HEK293 (cell line): ENCODE results near the gene CD2AP.
A peak's percentile ranks its signal among the peaks of the same experiment; 100 is the strongest.

Experiments used
- KLF10 ChIP-seq: fragments of 450-650 bp; IDR thresholded peaks from 2 replicates; pipeline ENCODE4 v1.5.1; 2018; ENCODE audit warnings: missing biosample characterization, mild to moderate bottlenecking, missing genetic modification characterization
- KLF16 ChIP-seq: fragments of 450-650 bp; formaldehyde crosslinking; IDR thresholded peaks from 2 replicates; pipeline ENCODE4 v1.5.1; 2017; ENCODE audit warnings: missing biosample characterization, missing genetic modification characterization
- REPIN1 ChIP-seq: fragments of 450-650 bp; formaldehyde crosslinking; IDR thresholded peaks from 2 replicates; pipeline ENCODE4 v1.5.1; 2017; ENCODE audit warnings: missing biosample characterization, missing genetic modification characterization, low read depth
- SCRT1 ChIP-seq: fragments of 450-650 bp; formaldehyde crosslinking; IDR thresholded peaks from 2 replicates; pipeline ENCODE4 v1.5.1; 2016; ENCODE audit warnings: missing biosample characterization, missing genetic modification characterization, borderline replicate concordance
- ZFP69B ChIP-seq: fragments of 450-650 bp; formaldehyde crosslinking; IDR thresholded peaks from 2 replicates; pipeline ENCODE4 v1.5.1; 2016; ENCODE audit warnings: missing biosample characterization, missing genetic modification characterization
- ZIC2 ChIP-seq: fragments of 450-650 bp; formaldehyde crosslinking; IDR thresholded peaks from 2 replicates; pipeline ENCODE4 v1.5.1; 2016; ENCODE audit warnings: missing biosample characterization, missing genetic modification characterization
- ZNF140 ChIP-seq: fragments of 450-650 bp; formaldehyde crosslinking; IDR thresholded peaks from 2 replicates; pipeline ENCODE4 v1.5.1; 2016; ENCODE audit warnings: missing biosample characterization, missing genetic modification characterization
- ZNF155 ChIP-seq: fragments of 450-650 bp; formaldehyde crosslinking; IDR thresholded peaks from 2 replicates; pipeline ENCODE4 v1.5.1; 2016; ENCODE audit warnings: missing biosample characterization, missing genetic modification characterization
- ZNF37A ChIP-seq: fragments of 450-650 bp; IDR thresholded peaks from 2 replicates; pipeline ENCODE4 v1.5.1; 2018; ENCODE audit warnings: missing biosample characterization, missing genetic modification characterization
- ZNF394 ChIP-seq: fragments of 450-650 bp; formaldehyde crosslinking; IDR thresholded peaks from 2 replicates; pipeline ENCODE4 v1.5.1; 2016; ENCODE audit warnings: missing biosample characterization, missing genetic modification characterization, mild to moderate bottlenecking, moderate library complexity, borderline replicate concordance
- ZNF416 ChIP-seq: fragments of 450-650 bp; formaldehyde crosslinking; IDR thresholded peaks from 2 replicates; pipeline ENCODE4 v1.5.1; 2016; ENCODE audit warnings: missing biosample characterization, missing genetic modification characterization
- ZNF596 ChIP-seq: fragments of 450-650 bp; IDR thresholded peaks from 2 replicates; pipeline ENCODE4 v1.5.0; 2018; ENCODE audit warnings: missing biosample characterization, mild to moderate bottlenecking, missing genetic modification characterization, moderate library complexity
- ZNF76 ChIP-seq: fragments of 450-650 bp; formaldehyde crosslinking; IDR thresholded peaks from 2 replicates; pipeline ENCODE4; 2016; ENCODE audit warnings: low read depth, missing biosample characterization, missing genetic modification characterization, borderline replicate concordance
- TF ChIP-seq, protein P1 (sequence below): fragments of 450-650 bp; formaldehyde crosslinking; IDR thresholded peaks from 2 replicates; pipeline ENCODE4 v1.5.0; 2017; ENCODE audit warnings: missing biosample characterization, missing genetic modification characterization, borderline replicate concordance
- TF ChIP-seq, protein P2 (sequence below): fragments of 450-650 bp; formaldehyde crosslinking; IDR thresholded peaks from 2 replicates; pipeline ENCODE4 v1.5.1; 2016; ENCODE audit warnings: missing biosample characterization, missing genetic modification characterization
- TF ChIP-seq, protein P3 (sequence below): fragments of 450-650 bp; formaldehyde crosslinking; IDR thresholded peaks from 2 replicates; pipeline ENCODE4 v1.5.1; 2017; ENCODE audit warnings: missing biosample characterization, missing genetic modification characterization
- TF ChIP-seq, protein P4 (sequence below): fragments of 450-650 bp; formaldehyde crosslinking; IDR thresholded peaks from 2 replicates; pipeline ENCODE4 v1.5.1; 2016; ENCODE audit warnings: missing biosample characterization, missing genetic modification characterization
- TF ChIP-seq, protein P5 (sequence below): fragments of 450-650 bp; formaldehyde crosslinking; IDR thresholded peaks from 2 replicates; pipeline ENCODE4 v1.5.1; 2016; ENCODE audit warnings: missing biosample characterization, missing genetic modification characterization, borderline replicate concordance
- TF ChIP-seq, protein P6 (sequence below): fragments of 450-650 bp; formaldehyde crosslinking; IDR thresholded peaks from 2 replicates; pipeline ENCODE4 v1.5.1; 2016; ENCODE audit warnings: missing biosample characterization, missing genetic modification characterization
- TF ChIP-seq, protein P7 (sequence below): fragments of 450-650 bp; formaldehyde crosslinking; IDR thresholded peaks from 2 replicates; pipeline ENCODE4 v1.5.1; 2016; ENCODE audit warnings: missing biosample characterization, missing genetic modification characterization

CD2AP gene

DNA sequence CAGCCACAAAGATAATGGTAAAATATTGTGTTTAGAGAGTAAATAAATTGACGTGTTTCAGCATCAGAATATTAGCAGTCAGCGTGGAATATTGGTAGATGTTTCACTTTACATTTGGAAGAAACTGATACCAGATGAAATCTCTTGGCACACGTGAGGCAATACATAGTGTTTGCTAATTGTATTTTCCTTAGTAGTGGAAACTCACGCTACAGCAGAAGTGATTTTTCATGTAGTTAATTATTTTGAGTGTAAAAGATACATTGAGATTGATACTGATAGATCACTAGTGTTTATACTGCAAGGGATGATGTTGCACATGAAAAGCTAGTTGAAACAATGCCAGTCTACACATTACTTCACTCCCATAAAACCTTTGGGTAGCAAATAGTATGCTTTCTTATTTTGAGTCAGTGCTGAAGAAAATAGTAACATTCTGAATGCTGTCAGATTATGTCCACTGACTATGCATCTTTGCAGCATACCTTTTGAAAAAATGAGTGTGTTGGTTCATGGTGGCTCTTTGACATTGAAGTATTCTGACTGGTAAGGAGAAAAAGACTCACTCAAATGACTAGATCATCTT is 59.3 kb downstream of the CD2AP start (continued):
- TF ChIP-seq, protein P1, sequence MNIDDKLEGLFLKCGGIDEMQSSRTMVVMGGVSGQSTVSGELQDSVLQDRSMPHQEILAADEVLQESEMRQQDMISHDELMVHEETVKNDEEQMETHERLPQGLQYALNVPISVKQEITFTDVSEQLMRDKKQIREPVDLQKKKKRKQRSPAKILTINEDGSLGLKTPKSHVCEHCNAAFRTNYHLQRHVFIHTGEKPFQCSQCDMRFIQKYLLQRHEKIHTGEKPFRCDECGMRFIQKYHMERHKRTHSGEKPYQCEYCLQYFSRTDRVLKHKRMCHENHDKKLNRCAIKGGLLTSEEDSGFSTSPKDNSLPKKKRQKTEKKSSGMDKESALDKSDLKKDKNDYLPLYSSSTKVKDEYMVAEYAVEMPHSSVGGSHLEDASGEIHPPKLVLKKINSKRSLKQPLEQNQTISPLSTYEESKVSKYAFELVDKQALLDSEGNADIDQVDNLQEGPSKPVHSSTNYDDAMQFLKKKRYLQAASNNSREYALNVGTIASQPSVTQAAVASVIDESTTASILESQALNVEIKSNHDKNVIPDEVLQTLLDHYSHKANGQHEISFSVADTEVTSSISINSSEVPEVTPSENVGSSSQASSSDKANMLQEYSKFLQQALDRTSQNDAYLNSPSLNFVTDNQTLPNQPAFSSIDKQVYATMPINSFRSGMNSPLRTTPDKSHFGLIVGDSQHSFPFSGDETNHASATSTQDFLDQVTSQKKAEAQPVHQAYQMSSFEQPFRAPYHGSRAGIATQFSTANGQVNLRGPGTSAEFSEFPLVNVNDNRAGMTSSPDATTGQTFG (tag by site-specific recombination): no peak
- TF ChIP-seq, protein P2, sequence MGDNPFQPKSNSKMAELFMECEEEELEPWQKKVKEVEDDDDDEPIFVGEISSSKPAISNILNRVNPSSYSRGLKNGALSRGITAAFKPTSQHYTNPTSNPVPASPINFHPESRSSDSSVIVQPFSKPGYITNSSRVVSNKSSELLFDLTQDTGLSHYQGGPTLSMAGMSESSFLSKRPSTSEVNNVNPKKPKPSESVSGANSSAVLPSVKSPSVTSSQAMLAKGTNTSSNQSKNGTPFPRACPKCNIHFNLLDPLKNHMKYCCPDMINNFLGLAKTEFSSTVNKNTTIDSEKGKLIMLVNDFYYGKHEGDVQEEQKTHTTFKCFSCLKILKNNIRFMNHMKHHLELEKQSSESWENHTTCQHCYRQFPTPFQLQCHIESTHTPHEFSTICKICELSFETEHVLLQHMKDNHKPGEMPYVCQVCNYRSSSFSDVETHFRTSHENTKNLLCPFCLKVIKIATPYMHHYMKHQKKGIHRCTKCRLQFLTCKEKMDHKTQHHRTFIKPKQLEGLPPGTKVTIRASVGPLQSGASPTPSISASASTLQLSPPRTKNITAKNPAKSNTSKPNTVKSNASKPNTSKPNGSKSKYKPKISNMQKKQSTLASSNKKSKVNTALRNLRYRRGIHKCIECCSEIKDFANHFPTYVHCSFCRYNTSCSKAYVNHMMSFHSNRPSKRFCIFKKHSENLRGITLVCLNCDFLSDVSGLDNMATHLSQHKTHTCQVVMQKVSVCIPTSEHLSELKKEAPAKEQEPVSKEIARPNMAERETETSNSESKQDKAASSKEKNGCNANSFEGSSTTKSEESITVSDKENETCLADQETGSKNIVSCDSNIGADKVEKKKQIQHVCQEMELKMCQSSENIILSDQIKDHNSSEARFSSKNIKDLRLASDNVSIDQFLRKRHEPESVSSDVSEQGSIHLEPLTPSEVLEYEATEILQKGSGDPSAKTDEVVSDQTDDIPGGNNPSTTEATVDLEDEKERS: no peak
- TF ChIP-seq ZFP69B (tag by site-specific recombination): no peak
- TF ChIP-seq SCRT1 (tag by site-specific recombination): peak; percentile 78; the same call in 1 of the 2 replicates
- TF ChIP-seq ZIC2: no peak
- no peak; the same call in 1 of the 2 replicates for TF ChIP-seq REPIN1 (tag by site-specific recombination)
- no peak for TF ChIP-seq KLF16
- peak; percentile 70 for TF ChIP-seq KLF10
- no peak for TF ChIP-seq ZNF596 (tag by site-specific recombination)
- TF ChIP-seq, protein P3, sequence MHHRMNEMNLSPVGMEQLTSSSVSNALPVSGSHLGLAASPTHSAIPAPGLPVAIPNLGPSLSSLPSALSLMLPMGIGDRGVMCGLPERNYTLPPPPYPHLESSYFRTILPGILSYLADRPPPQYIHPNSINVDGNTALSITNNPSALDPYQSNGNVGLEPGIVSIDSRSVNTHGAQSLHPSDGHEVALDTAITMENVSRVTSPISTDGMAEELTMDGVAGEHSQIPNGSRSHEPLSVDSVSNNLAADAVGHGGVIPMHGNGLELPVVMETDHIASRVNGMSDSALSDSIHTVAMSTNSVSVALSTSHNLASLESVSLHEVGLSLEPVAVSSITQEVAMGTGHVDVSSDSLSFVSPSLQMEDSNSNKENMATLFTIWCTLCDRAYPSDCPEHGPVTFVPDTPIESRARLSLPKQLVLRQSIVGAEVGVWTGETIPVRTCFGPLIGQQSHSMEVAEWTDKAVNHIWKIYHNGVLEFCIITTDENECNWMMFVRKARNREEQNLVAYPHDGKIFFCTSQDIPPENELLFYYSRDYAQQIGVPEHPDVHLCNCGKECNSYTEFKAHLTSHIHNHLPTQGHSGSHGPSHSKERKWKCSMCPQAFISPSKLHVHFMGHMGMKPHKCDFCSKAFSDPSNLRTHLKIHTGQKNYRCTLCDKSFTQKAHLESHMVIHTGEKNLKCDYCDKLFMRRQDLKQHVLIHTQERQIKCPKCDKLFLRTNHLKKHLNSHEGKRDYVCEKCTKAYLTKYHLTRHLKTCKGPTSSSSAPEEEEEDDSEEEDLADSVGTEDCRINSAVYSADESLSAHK (tag by site-specific recombination): peak; percentile 70
- no peak for TF ChIP-seq ZNF416
- TF ChIP-seq ZNF37A: no peak
- TF ChIP-seq ZNF76 (tag by site-specific recombination): no peak
- TF ChIP-seq, protein P4, sequence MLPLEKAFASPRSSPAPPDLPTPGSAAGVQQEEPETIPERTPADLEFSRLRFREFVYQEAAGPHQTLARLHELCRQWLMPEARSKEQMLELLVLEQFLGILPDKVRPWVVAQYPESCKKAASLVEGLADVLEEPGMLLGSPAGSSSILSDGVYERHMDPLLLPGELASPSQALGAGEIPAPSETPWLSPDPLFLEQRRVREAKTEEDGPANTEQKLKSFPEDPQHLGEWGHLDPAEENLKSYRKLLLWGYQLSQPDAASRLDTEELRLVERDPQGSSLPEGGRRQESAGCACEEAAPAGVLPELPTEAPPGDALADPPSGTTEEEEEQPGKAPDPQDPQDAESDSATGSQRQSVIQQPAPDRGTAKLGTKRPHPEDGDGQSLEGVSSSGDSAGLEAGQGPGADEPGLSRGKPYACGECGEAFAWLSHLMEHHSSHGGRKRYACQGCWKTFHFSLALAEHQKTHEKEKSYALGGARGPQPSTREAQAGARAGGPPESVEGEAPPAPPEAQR (tag by site-specific recombination): no peak
- no peak for TF ChIP-seq ZNF394 (tag by site-specific recombination)
- TF ChIP-seq, protein P5, sequence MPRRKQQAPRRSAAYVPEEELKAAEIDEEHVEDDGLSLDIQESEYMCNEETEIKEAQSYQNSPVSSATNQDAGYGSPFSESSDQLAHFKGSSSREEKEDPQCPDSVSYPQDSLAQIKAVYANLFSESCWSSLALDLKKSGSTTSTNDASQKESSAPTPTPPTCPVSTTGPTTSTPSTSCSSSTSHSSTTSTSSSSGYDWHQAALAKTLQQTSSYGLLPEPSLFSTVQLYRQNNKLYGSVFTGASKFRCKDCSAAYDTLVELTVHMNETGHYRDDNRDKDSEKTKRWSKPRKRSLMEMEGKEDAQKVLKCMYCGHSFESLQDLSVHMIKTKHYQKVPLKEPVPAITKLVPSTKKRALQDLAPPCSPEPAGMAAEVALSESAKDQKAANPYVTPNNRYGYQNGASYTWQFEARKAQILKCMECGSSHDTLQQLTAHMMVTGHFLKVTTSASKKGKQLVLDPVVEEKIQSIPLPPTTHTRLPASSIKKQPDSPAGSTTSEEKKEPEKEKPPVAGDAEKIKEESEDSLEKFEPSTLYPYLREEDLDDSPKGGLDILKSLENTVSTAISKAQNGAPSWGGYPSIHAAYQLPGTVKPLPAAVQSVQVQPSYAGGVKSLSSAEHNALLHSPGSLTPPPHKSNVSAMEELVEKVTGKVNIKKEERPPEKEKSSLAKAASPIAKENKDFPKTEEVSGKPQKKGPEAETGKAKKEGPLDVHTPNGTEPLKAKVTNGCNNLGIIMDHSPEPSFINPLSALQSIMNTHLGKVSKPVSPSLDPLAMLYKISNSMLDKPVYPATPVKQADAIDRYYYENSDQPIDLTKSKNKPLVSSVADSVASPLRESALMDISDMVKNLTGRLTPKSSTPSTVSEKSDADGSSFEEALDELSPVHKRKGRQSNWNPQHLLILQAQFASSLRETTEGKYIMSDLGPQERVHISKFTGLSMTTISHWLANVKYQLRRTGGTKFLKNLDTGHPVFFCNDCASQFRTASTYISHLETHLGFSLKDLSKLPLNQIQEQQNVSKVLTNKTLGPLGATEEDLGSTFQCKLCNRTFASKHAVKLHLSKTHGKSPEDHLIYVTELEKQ: peak; percentile 61; the same call in 1 of the 2 replicates
- no peak for TF ChIP-seq ZNF155 (tag by site-specific recombination)
- no peak for TF ChIP-seq ZNF140
- TF ChIP-seq, protein P6, sequence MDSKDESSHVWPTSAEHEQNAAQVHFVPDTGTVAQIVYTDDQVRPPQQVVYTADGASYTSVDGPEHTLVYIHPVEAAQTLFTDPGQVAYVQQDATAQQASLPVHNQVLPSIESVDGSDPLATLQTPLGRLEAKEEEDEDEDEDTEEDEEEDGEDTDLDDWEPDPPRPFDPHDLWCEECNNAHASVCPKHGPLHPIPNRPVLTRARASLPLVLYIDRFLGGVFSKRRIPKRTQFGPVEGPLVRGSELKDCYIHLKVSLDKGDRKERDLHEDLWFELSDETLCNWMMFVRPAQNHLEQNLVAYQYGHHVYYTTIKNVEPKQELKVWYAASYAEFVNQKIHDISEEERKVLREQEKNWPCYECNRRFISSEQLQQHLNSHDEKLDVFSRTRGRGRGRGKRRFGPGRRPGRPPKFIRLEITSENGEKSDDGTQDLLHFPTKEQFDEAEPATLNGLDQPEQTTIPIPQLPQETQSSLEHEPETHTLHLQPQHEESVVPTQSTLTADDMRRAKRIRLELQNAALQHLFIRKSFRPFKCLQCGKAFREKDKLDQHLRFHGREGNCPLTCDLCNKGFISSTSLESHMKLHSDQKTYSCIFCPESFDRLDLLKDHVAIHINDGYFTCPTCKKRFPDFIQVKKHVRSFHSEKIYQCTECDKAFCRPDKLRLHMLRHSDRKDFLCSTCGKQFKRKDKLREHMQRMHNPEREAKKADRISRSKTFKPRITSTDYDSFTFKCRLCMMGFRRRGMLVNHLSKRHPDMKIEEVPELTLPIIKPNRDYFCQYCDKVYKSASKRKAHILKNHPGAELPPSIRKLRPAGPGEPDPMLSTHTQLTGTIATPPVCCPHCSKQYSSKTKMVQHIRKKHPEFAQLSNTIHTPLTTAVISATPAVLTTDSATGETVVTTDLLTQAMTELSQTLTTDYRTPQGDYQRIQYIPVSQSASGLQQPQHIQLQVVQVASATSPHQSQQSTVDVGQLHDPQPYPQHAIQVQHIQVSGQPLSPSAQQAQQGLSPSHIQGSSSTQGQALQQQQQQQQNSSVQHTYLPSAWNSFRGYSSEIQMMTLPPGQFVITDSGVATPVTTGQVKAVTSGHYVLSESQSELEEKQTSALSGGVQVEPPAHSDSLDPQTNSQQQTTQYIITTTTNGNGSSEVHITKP (tag by site-specific recombination): no peak
- TF ChIP-seq, protein P7, sequence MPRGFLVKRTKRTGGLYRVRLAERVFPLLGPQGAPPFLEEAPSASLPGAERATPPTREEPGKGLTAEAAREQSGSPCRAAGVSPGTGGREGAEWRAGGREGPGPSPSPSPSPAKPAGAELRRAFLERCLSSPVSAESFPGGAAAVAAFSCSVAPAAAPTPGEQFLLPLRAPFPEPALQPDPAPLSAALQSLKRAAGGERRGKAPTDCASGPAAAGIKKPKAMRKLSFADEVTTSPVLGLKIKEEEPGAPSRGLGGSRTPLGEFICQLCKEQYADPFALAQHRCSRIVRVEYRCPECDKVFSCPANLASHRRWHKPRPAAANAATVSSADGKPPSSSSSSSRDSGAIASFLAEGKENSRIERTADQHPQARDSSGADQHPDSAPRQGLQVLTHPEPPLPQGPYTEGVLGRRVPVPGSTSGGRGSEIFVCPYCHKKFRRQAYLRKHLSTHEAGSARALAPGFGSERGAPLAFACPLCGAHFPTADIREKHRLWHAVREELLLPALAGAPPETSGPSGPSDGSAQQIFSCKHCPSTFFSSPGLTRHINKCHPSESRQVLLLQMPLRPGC (tag by site-specific recombination): no peak; the same call in 1 of the 2 replicates
